Skin of body (tissue), 2 donors: ENCODE results near the gene DNAJC16. TPM values are rescaled to one million over a fixed set of nuclear protein-coding genes. Genes with fewer than 3 reads are reported as not detected.
"Not testable (repeated sequence)": the region's sequence is repeated elsewhere in the genome, so short reads cannot be mapped to it uniquely, and the experiment has no call there.

Source experiments
- DNase-seq: peaks from one replicate; lab custom pipeline; 2025; lab: John Stamatoyannopoulos, UW
- total RNA-seq: library from RNA; depleted of rRNA; stranded (reverse); fragments of >200 nt; gene quantifications from one replicate; pipeline ENCODE4 v1.2.3, GENCODE V29; 2014

The DNAJC16 gene
- total RNA-seq, 1 donor from 2014 or later = 12.8 TPM

DNA sequence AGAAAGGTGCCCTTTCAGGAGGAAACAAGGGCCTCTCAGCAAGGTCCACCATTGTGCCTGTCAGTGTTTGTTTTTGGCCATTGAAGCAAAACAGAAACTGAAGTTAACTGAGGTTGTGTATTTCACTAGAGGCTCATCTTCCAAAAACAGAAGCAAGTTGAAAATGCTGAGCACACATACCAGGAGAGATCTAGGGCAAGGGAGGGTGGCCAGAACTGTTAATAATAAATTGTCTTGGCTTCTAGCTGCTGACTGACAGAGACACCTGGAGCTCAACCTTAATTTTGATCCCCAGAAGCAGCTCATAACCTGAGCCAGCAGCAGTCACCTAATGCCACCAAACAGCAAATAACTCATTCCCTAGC lies 53.0 kb downstream of the DNAJC16 start:
- DNase-seq = no peak

DNA sequence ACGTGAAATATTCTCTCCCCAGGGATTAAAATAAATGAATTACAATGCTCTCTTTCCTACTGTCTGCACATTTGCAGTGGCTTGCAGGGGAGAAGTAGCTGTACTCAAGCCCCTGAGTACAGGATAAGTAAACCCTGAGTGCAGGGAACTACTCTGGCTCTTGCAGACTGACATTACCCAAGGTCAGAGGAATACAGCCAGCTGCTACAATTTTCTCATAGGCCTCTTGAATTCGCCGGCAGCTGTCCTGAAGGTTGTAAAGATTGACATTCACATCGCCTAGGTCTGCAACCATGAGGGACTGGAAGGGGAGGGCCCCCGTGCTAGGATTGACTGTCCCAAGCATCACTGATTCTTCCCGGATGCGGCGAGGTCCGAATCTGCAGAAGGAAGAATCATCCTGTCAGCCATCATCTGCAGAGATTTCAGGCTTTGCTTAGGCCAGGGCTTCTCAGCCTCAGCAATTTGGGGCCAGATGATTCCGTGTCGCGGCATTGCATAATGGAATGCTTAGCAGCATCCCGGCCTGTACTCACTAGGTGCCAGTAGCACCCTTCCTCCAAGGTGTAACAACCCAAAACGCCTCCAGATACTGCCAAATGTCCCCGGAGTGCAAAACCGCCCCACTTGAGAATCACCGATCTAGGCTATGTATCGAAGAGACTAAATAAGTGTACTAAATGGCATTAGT lies 56.5 kb downstream of the DNAJC16 start:
- DNase-seq = no peak

DNA sequence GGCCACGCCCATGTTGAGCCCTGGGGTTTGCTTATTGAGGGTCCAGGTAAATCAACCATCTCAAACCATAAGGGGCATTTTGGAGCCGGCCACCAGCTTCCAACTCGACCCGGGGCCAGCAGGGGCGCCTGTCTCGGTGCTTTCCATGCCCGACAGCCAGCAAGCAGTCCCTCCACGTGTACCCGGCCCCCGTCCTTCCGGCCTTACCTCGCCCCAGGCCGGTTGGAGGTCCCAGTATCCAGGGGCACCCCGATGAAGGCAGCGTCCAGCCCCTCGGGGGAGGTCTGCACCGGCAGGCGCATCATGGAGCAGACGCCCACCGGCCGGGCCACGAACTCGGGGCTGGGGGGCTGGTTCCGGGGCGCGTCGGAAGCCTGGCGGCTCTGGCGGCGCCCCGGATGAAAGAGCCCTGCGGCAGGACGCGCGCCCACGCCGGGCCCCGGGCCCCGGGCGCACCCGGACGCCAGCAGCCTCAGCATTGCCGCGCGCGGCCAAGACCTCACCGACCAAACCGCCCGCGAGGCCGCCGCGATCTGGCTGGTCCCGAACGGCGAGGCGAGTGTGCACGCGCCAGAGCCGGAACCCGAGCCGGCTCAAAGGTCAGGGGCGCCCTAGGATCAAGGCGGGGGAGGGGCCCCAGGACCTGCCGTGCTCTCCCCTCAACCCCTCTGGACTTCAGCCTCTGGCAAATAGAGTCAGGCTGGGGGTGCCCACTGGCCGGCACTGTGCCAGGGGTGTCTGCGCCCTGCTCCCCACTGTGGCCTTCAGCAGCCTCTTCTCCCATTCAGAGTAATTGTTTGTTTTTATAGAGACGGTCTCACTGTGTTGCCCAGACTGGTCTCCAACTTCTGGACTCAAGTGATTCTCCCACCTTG lies 58.1 kb downstream of the DNAJC16 start, which contains the start of gene AGMAT:
Gene AGMAT (minus strand): TSS at position 563 of the 875 bp plus-strand sequence. CDS start 84 bp downstream, at position 479.
- no peak for DNase-seq

DNA sequence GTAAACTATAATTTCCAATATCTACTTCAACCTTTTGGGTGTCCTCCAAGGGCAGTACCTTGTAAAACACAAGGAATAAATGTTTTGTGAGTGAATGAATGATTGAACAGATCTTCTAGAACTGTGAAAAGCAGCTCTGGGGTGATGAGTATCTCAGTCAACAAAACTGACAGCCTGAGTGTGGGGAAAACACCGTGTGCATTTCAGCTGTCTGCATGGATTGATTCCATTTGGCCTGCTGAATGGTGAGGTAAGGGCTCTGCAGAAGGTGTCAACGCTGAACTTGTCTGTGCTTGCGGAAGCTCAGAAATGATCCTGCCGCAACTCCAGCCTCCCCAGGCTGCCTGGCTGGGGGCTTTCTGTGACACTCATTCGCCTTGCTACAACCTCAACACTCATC lies 65.6 kb downstream of the DNAJC16 start:
- DNase-seq = no peak

DNA sequence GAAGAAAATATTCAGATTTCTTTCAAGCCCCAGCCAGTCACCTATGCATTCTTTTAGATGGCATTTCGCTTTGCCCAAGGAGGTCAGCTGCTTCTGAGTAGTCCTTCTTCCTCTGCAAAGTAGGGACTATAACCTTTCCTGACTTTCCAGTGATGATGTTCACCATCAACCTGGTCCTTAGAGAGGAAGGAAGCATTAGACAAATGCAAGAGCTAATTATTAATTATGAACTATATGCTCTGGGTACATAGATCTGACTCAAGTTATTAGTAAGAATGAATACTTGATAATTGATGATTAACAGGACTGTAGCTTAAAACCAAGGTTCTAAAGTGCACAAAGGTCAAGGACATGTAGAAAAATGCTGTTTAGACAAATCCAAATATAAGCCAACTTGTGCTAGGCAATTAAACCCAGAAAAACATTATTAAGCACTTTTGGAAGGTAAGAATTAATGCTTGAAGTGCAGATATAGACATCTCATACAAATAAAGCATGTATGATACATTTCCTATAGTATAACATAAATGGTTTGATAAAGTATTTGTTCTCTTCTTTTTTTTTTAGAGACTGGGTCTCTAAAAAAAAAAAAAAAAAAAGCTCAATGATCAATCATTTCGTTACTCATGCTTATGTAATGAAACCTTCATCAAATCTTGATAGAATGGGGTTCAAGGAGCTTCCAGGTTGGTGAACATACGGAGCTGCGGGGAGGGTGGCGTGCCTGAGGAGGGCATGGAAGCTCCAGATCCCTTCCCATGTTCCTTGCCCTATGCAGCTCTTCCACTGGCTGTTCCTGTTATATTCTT lies 69.4 kb downstream of the DNAJC16 start:
- no peak for DNase-seq

DNA sequence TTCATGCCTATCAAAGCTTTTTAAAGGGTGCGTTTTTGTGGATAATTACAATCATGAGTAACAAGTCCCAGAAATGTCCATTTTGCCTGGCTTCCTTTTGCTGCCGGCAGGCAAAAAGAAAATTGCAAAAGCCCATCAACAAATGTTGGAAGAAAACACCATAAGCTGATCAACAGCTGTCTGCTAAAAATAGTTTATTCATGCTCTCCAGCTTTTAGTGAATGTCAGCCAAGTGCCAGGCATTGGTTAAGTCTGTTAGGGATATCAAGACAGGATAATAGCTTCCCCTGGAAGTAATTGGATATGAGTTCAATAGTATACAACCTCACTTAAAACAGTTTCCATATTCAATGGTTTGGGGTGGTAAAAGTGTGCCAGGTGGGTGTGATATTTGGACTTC lies 71.8 kb downstream of the DNAJC16 start:
- peak; percentile 13 for DNase-seq

DNA sequence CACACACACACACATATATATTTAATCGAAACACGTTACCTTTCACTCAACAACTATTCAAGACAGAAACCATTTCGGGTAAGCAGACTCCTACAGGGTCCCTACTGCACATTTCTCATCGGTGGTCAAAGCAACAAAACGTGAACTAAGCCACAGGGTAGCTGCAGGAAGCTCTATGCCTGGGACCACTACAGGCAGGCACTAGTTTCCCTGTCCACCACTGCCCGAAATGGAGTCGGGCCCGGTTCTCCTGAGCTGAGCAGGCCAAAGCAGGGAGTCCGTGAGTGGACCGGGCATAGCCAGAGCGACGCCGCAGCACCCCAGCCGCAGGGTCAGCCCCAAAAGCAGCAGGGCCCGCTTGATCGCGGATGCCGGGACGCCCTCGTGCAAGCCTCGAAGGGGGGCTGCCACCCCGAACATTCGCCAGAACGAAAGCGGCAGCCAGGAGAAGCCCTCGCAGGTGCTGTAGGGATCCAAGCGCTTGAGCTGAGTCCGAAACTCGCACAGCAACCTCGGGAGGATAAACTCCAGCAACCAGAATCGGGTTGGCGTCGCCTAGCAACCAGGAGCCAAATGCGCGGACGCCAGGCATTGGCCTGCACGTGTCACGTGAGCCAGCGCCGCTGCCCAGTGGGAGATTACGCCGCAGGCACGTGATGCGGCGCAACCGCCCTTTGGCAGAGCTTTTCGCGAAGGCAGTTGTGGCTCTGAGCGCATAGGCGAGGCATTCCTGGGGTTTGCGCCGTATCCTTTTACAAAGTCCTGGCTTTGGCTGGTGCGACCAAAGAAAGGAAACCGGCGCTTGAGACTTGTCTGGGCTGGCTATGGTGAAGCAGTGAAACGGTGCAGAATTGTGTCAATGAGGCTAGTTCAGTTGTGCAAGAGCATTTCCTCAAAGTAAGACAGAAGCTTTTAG lies 76.7 kb downstream of the DNAJC16 start:
- peak; percentile 95 for DNase-seq

DNA sequence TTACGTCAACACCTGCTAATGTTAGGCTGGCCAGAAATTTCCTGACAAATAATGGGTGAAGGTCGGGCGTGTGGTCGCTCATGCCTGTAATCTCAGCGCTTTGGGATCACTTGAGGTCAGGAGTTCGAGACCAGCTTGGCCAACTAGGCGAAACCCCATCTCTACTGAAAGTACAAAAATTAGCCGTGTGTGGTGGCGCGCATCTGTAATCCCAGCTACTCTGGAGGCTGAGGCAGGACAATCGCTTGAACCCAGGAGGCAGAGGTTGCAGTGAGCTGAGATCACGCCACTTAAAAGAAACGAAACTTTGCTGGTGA lies 77.3 kb downstream of the DNAJC16 start:
- DNase-seq = not testable (repeated sequence)

DNA sequence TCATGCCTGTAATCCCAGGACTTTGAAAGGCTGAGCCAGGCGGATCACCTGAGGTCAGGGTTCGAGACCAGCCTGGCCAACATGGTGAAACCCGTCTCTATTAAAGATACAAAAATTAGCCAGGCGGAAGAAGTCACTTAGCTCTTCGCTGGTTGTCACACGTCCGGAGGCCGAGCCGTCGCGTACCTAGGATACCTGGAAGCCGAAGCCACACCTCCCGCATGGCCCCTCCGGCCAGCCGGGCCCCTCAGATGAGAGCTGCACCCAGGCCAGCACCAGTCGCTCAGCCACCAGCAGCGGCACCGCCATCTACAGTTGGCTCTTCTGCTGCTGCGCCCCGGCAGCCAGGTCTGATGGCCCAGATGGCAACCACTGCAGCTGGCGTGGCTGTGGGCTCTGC lies 77.8 kb downstream of the DNAJC16 start:
- not testable (repeated sequence) for DNase-seq

DNA sequence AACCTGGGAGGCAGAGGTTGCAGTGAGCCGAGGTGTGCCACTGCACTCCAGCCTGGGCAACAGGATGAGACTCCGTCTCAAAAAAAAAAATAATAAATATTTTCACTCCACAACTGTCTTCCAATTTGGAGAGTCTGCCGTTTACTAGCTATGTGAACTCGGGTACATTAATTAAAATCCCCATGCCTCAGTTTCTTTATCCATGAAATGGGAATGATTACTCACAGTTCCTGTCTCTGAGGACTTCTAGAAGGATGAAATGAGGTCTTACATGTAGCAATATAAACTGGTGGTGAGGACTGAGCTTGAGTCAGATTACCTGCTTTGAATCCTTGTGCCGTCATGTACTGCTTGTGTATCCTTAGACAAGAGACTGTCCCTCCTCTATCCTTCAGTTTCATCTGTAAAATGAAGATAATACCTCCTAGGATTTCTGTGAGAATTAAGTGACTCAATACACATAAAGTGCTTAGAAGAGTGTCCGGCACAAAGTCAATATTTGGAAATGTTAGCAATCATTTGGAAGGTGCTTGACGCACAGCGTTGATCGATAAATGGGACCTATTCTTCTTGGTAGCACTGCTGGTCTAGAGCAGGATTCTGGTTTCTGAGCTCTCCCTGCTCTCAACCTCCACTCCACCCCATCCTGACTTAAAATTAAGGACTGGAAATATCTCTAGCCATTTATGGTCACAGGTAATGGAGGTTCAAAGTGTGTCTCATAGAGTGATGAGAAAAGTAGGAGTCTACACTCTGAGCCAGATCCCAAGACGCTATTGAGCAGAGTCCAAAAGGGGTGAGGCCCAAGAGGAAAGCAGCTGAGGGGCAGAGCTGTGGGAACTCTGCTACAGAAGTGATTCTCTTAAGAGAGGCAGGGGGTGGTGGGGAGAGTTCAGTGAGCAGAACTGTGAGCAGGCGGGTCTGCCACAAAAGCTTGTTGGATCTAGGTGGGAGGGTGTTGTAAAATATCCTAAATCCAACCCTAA lies 79.0 kb downstream of the DNAJC16 start:
- no peak for DNase-seq

DNA sequence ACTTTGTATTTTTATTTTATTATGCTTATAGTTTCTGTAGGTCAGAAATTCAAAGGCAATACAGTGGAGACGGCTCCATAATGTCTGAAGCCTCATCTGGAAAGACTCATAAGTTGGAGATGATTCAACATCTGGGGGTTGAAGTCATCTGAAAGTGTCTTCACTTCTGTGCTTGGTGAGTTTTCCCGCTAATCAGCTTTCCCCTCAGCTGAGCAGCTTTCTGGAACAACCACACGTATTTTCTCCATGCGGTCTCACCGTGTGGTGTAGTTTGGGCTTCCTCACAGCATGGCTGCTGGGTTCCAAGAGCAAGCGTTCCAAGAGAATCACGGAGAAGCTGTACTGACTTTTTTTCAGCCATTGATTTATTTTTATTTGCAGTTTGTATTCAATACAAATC lies 83.0 kb downstream of the DNAJC16 start:
- DNase-seq = no peak

DNA sequence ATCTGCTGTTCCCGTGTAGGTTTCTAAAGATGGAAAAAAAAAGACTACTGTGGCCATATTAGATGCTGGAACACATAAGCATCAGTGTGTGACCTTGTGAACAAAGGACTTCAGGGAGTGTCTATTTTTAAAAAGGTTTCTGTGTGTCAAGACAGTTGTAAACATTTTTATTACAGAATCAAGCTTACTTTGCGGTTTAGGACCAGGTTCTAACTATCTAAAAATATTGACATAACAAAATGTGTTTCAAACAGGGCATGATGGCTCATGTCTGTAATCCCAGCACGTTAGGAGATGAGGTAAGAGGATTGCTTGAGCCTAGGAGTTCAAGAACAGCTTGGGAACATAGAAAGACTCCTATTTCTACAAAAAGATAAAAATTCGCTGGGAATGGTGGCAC lies 83.5 kb downstream of the DNAJC16 start:
- DNase-seq = no peak

DNA sequence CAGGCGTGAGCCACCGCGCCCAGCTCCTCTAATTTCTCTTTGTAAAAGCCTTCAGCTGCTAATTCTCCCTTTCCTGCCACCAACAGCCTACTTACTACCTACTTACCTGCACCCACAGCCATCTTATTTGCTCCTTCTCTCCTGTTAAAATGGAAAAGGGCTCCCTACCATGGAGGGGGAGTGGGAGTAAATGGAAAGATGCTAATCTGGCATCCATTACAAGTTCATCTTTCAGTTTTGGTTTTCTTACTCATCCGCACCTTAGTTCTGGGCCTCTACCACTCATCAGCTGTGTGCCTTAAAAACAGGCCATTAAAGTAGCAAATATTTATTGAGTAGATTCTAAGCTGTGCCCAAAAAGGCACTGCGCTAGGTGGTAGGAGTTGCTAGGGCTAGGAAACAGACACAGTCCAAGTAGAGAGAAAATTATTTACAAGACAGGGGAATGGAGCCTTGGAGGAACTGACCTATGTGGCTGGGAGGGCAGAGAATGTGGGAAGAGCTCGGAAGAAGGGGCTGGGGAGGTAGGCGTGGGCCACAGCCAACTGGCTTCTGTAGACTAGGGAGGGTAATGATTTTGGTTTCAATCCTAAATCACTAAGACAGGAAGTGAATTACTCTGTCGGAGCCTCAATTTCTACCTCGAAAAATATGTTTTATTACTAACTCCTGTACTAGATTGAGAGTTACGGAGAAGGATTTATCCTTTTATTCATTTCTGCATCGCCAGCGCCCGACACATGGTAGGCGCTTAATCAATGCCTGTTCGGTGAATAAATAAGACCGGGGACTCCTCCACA lies 89.9 kb downstream of the DNAJC16 start:
- DNase-seq = peak; percentile 78

DNA sequence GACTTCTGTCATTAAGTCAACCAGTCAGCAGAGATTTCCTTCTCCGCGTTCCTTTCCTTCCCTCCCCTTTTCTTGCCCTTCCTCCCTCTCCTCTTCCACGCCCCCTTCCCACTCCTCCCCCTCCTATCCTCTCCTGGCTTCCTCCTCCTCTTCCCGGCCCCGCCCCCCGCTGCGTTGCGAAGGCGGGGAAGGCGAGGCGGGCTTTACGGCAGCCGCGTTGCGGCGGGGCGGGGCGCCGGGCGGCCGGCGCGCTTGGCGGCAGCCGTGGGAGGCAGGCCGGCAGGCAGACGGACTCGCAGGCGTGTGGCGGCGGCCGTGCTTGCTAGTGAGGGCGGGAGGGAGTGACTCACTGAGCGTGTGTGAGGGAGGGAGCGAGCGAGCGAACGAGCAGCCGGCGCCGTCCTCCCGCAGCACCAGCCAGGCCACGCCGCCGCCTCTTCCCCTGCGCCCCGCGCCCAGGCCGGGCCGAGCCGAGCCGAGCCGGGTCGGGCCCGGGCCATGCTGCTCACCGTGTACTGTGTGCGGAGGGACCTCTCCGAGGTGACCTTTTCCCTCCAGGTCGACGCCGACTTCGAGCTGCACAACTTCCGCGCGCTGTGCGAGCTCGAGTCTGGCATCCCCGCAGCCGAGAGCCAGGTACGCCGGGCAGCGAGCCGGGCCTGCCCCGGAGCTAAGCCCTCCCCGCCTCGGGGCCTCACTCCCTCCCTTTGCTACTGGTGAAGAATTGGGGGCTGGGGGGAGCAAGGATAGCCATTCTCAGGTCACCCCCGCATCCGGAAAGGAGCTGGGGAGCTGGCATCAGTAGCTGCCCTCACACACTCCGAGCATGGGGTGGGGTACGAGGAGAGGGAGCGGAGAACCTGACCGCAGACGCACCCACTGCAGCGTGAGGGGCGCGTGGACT lies 90.8 kb downstream of the DNAJC16 start, which contains the start of gene DDI2:
Gene DDI2 (plus strand): TSS at position 286 of the 904 bp plus-strand sequence. CDS start 213 bp downstream, at position 499.
- DNase-seq = peak; percentile 92

DNA sequence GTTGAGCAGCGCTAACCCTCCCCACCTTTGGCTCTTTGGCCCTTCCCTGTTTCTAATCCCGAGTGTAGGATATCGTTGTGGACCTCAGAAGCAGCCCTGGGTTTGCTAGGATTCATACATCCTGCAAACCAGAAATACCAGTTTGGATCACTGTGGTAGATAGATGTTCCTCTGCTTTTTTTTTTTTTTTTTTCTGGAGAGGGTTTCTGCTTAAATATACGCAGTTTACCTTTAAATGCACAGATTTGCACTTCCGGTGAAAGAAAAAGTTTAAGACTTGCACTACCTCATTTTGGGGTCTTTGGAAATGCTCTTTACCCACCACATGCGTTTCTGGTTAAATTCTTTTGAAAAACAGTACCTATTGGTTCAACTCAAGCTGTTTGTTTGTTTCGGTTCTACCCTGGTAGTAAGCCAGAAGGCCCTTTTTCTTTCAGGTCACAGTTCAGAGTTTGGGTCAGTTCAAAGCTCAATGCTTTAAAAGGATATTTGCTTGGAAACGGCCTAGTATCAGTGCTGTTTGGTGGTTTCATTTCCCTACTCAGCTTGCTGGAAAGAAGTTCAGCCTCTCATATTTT lies 91.5 kb downstream of the DNAJC16 start:
- peak; percentile 79 for DNase-seq

DNA sequence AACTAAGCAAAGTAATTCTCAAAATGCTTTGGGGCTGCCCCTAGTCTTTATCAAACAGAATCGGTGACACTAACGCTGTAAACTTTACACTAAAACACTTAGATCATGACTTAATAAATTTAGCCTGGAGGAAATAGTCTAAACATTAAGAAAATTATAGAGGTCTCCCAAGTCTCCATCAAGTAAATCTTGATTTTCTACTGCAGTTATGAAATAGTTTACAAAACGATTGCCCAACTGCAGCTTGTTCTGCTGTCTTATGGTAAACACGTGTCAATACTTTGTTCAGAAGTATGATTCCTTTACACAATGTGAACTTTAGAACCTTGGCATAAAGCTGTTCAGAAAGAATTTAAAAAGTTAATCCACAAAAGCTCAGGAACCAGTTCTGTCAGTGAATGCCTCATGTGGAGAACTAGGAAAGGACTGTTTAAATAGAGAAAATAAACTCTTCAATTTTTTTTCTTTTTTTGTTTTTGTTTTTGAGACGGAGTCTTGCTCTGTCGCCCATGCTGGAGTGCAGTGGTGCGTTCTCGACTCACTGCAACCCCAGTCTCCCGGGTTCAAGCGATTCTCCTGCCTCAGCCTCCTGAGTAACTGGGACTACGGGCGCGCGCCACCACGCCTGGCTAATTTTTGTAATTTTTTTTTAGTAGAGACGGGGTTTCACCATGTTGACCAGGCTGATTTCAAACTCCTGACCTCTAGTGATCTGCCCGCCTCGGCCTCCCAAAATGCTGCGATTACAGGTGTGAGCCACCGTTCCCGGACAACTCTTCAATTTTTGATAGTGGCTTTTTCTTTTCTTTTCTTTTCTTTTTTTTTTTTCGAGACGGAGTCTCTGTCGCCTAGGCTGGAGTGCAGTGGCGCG lies 92.2 kb downstream of the DNAJC16 start:
- peak; percentile 79 for DNase-seq
